GM15510 (cell line): Measurements from ENCODE around the gene PRPF6.
A peak's percentile ranks its signal among the peaks of the same experiment; 100 is the strongest.

ENCODE experiments used
- POLR2A ChIP-seq: IDR thresholded peaks from 3 replicates; pipeline ENCODE4 v1.6.1; 2011; ENCODE audit warnings: borderline replicate concordance; ENCODE audit not compliant: insufficient read length; ENCODE audit errors: extremely low read depth

Gene PRPF6

GRCh38 chr20:64070244-64070993 is 89.5 kb downstream of the PRPF6 start:
- no peak for TF ChIP-seq POLR2A

- TF ChIP-seq POLR2A = peak; percentile 15
Measured at GRCh38 chr20:64071341-64072332, 90.7 kb downstream of the PRPF6 start.

GRCh38 chr20:64072498-64073063 is 91.6 kb downstream of the PRPF6 start:
- TF ChIP-seq POLR2A = no peak

- no peak for TF ChIP-seq POLR2A
Measured at GRCh38 chr20:64073476-64074183, 92.7 kb downstream of the PRPF6 start.

GRCh38 chr20:64074184-64074789 is 93.4 kb downstream of the PRPF6 start:
- TF ChIP-seq POLR2A = no peak

- no peak for TF ChIP-seq POLR2A
Measured at GRCh38 chr20:64074963-64075362, 94.0 kb downstream of the PRPF6 start.

- no peak for TF ChIP-seq POLR2A
Measured at GRCh38 chr20:64075556-64075955, 94.6 kb downstream of the PRPF6 start.

- TF ChIP-seq POLR2A = no peak
Measured at GRCh38 chr20:64076061-64076997, 95.4 kb downstream of the PRPF6 start.

- peak; percentile 47 for TF ChIP-seq POLR2A
Measured at GRCh38 chr20:64077094-64077493, 96.2 kb downstream of the PRPF6 start.

GRCh38 chr20:64077541-64077875 is 96.6 kb downstream of the PRPF6 start:
- TF ChIP-seq POLR2A = no peak

- TF ChIP-seq POLR2A = no peak
Measured at GRCh38 chr20:64077876-64078551, 97.1 kb downstream of the PRPF6 start.

- no peak for TF ChIP-seq POLR2A
Measured at GRCh38 chr20:64078934-64079272, 98.0 kb downstream of the PRPF6 start.

GRCh38 chr20:64079273-64080012 is 98.5 kb downstream of the PRPF6 start, which contains the start of gene RGS19:
RGS19 (minus strand) TSS chr20:64079518; CDS start chr20:64076886, 2,632 bp downstream.
- TF ChIP-seq POLR2A = peak; percentile 45
